Panc1 (cell line): ENCODE measurements around the gene MAD1L1. TPM values are rescaled to one million over a fixed set of nuclear protein-coding genes. Genes with fewer than 3 reads are reported as not detected.

Source experiments
- ATAC-seq: fragments of 200-7000 bp; cut with Tn5 transposase; 2 replicates; pipeline ENCODE4 v1.9.1; 2020; ENCODE audit warnings: mild to moderate bottlenecking, moderate library complexity
- BruUV-seq: library from RNA; stranded (reverse); fragments of 400-500 nt; replicated peaks from 2 replicates; lab custom pipeline; 2021; lab: Mats Ljungman, UMichigan
- CTCF ChIA-PET: fragments of 300-600 bp; sonication (Branson Sonifier 250); formaldehyde crosslinking; loops from one replicate; lab custom pipeline; 2022; ENCODE audit warnings: antibody characterized with exemption; lab: Charles Lee
- POLR2A ChIA-PET: fragments of 300-600 bp; sonication (Branson Sonifier 250); formaldehyde crosslinking; loops from one replicate; lab custom pipeline; 2022; ENCODE audit warnings: antibody characterized with exemption; lab: Charles Lee
- DNase-seq: peaks from one replicate; pipeline ENCODE4 v3.0.0-alpha.2; 2010; ENCODE audit warnings: low read depth, low spot score
- H3K27ac ChIP-seq: 2 replicates; pipeline ENCODE4 v1.5.1; 2011; ENCODE audit warnings: mild to moderate bottlenecking, low read length, inconsistent platforms
- H3K27me3 ChIP-seq: fragments of 200-500 bp; sonication (Bioruptor generic); 2 replicates; pipeline ENCODE4 v1.6.0; 2014; ENCODE audit warnings: low read length, inconsistent platforms; ENCODE audit not compliant: control insufficient read depth, insufficient read depth
- H3K36me3 ChIP-seq: fragments of 200-500 bp; sonication (Bioruptor generic); 2 replicates; pipeline ENCODE4 v1.5.1; 2014; ENCODE audit warnings: inconsistent platforms, mild to moderate bottlenecking, low read length, moderate library complexity; ENCODE audit not compliant: control insufficient read depth, insufficient read depth
- H3K4me1 ChIP-seq: 2 replicates; pipeline ENCODE4 v1.5.1; 2011; ENCODE audit warnings: inconsistent platforms, mild to moderate bottlenecking, low read length, moderate library complexity; ENCODE audit not compliant: control insufficient read depth, insufficient read depth
- H3K4me3 ChIP-seq, 2 experiments: 2 replicates each; pipeline ENCODE4 v1.5.1; 2011 to 2012; ENCODE audit warnings: low read depth in 2 of 2, low read length in 2 of 2, mild to moderate bottlenecking in 2 of 2, inconsistent platforms in 1 of 2, moderate library complexity in 1 of 2
- H3K9me3 ChIP-seq: fragments of 200-500 bp; sonication (Bioruptor generic); 2 replicates; pipeline ENCODE4 v1.5.1; 2014; ENCODE audit warnings: low read depth, mild to moderate bottlenecking, inconsistent platforms, low read length, moderate library complexity; ENCODE audit not compliant: control insufficient read depth, insufficient read depth
- CTCF ChIP-seq: fragments of 450-650 bp; IDR thresholded peaks from 2 replicates; pipeline ENCODE4 v1.5.1; 2017; ENCODE audit warnings: mild to moderate bottlenecking
- POLR2AphosphoS5 ChIP-seq: IDR thresholded peaks from 2 replicates; pipeline ENCODE4 v1.6.1; 2012; ENCODE audit warnings: mild to moderate bottlenecking, low read depth, low read length, moderate library complexity
- REST ChIP-seq, 2 experiments: IDR thresholded peaks; 2 replicates each; pipeline ENCODE4 v1.6.1; 2011 to 2012; ENCODE audit warnings: low read depth in 2 of 2, control low read depth in 1 of 2, low read length in 1 of 2, mild to moderate bottlenecking in 1 of 2, moderate library complexity in 1 of 2; ENCODE audit not compliant: insufficient read depth in 1 of 2
- SIN3A ChIP-seq: IDR thresholded peaks from 2 replicates; pipeline ENCODE4 v1.6.1; 2012; ENCODE audit warnings: low read depth, mild to moderate bottlenecking, low read length, moderate library complexity, borderline replicate concordance; ENCODE audit not compliant: insufficient read depth
- TCF7L2 ChIP-seq: IDR thresholded peaks from 2 replicates; pipeline ENCODE4 v1.6.1; 2011; ENCODE audit warnings: mild to moderate bottlenecking, low read depth, low read length, inconsistent platforms
- in situ Hi-C: cut with HindIII; loops from 2 replicates; pipeline ENCODE4 v1.10.0; 2016; ENCODE audit warnings: low sequenced_read_pairs, low pct_unique_long_range_greater_than_20kb
- intact Hi-C: fragments of 100-400 bp; cut with micrococcal nuclease; formaldehyde crosslinking; loops from one replicate; pipeline ENCODE4 v1.10.0; 2022; ENCODE audit not compliant: unreplicated experiment
- total RNA-seq: library from RNA; stranded (reverse); gene quantifications from one replicate; pipeline ENCODE4 v1.2.1, GENCODE V29; 2021; ENCODE audit not compliant: unreplicated experiment

MAD1L1 gene
- total RNA-seq, 1 experiment from 2014 or later: 70.8 TPM

DNA sequence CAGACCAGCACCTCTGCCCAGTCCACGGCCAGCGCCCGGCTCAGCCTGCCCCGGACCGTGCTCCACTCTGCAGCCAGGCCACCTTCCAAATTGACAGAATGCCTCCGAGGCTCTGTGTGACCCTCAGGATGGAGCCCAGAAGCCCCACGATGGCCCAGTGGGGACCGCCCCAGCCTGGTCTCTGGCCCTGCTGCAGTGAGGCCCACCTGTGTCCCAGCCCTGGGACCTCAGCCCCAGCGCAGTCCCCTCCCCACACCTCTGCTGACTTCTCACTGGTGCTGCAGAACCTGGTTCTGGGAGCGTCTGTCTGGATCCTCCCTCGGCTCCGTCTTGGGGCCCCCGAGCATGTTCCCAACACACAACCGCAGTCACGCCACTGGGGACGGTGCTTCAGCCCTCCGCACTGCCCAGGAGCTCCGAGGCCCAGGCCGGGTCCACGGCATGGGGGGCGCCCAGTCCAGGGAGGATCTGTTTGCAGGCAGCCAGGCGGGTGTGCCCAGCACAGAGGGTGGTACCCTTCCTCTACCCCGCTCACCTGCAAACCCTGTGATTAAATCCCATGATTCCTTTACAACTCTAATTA lies 314.6 kb downstream of the MAD1L1 start:
- DNase-seq: no peak
- Histone ChIP-seq H3K9me3 (no peaks in the 10 kb centered on the region), H3K36me3 (no peaks in the 10 kb centered on the region), H3K4me3 (no peak overlapping the region), H3K27ac (no peak overlapping the region), H3K4me1 (no peaks in the 10 kb centered on the region), H3K27me3 (no peaks in the 10 kb centered on the region)
- CTCF ChIA-PET: no interaction called here
- in situ Hi-C loops (no loop called here), intact Hi-C loops (no loop called here)
- no peak for ATAC-seq
- TF ChIP-seq TCF7L2: no peak
- no peak for TF ChIP-seq REST (IDR thresholded peaks at IDR 0.05; ENCODE audit: insufficient read depth in 1 of 2, low read depth in 2 of 2, low read length in 1 of 2)
- TF ChIP-seq SIN3A: no peak
- TF ChIP-seq POLR2AphosphoS5: no peak
- TF ChIP-seq CTCF: no peak
- no TSS peak for BruUV-seq
- POLR2A ChIA-PET: no interaction called here

GRCh38 chr7:1917221-1918062 lies 315.3 kb downstream of the MAD1L1 start:
- H3K4me1 ChIP-seq: no peaks in the 10 kb centered on the region
- intact Hi-C loops (no loop called here), in situ Hi-C loops (no loop called here)
- ChIA-PET POLR2A (no interaction called here), CTCF (no interaction called here)
- H3K27me3 ChIP-seq: no peaks in the 10 kb centered on the region
- 0 out of 2 replicates have a peak, but pooled peaks have one; percentile 13 for ATAC-seq
- no peaks in the 10 kb centered on the region for H3K9me3 ChIP-seq
- TF ChIP-seq REST (IDR thresholded peaks at IDR 0.05; ENCODE audit: insufficient read depth in 1 of 2, low read depth in 2 of 2, low read length in 1 of 2) (no peak), POLR2AphosphoS5 (no peak), TCF7L2 (no peak), CTCF (no peak), SIN3A (no peak)
- no TSS peak for BruUV-seq
- no peak overlapping the region for H3K4me3 ChIP-seq
- no peak overlapping the region for H3K27ac ChIP-seq
- no peaks in the 10 kb centered on the region for H3K36me3 ChIP-seq
- DNase-seq: no peak
